ENCODE data around the gene APP. TPM values are rescaled to one million over a fixed set of nuclear protein-coding genes. Genes with fewer than 3 reads are reported as not detected.

Gene APP
- total RNA-seq, 5 donors from 2014 or later (not counting 1 experiment from before 2014, with no cell fraction given), result 33.7 to 44.7 (median 37.5) TPM

DNA sequence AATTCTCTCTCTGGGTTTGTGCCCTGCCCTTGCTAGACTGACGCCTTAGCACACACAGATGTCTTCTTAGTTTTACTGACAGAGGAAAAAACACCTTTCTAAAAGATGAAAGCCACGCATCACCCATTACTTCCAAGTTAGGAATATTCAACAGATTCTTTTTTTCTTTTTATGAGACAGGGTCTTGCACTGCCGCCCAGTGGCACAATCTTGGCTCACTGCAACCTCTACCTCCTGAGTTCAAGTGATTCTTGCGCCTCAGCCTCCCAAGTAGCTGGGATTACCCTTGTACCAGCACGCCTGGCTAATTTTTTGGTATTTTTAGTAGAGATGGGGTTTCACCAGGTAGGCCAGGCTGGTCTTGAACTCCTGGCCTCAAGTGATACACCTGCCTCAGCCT lies 169.2 kb downstream of the APP start:
- CTCF ChIA-PET, result no interaction called here
- Mint-ChIP-seq H3K4me1 (peaks cover 10 to 16% (median 14%) of the 10 kb centered on the region in 3 donors), H3K9me3 (no peaks in the 10 kb centered on the region), H3K4me3 (no peak overlapping the region), H3K27me3 (no peaks in the 10 kb centered on the region), H3K36me3 (peaks cover 7% of the 10 kb centered on the region), H3K27ac (no peak overlapping the region)
- DNase-seq (no peak), ATAC-seq (replicated peaks in 1 of 4) (no peak)
- no peaks in the 10 kb centered on the region for H3K9me3 ChIP-seq
- WGBS (ENCODE audit: insufficient coverage), result 86% methylated on average over 4 of the region's 5 CpGs
- no peaks in the 10 kb centered on the region for H3K36me3 ChIP-seq (ENCODE audit: control insufficient read depth in 2 of 2, extremely low read depth in 1 of 2, insufficient read depth in 1 of 2, low read length in 1 of 2)
- H3K27me3 ChIP-seq (replicated peaks in 1 of 2; ENCODE audit: control insufficient read depth in 2 of 2, extremely low read depth in 1 of 2, insufficient read depth in 2 of 2, low read length in 1 of 2), result no peaks in the 10 kb centered on the region
- POLR2A ChIA-PET, result no interaction called here
- no peaks in the 10 kb centered on the region for H3K4me1 ChIP-seq (ENCODE audit: control insufficient read depth in 1 of 2, extremely low read depth in 1 of 2, insufficient read depth in 2 of 2, low read length in 2 of 2)
- H3K4me3 ChIP-seq (ENCODE audit: control insufficient read depth in 1 of 2, extremely low read depth in 1 of 2, low read length in 1 of 2), result no peak overlapping the region
- H3K27ac ChIP-seq (ENCODE audit: low read length), result no peak overlapping the region

DNA sequence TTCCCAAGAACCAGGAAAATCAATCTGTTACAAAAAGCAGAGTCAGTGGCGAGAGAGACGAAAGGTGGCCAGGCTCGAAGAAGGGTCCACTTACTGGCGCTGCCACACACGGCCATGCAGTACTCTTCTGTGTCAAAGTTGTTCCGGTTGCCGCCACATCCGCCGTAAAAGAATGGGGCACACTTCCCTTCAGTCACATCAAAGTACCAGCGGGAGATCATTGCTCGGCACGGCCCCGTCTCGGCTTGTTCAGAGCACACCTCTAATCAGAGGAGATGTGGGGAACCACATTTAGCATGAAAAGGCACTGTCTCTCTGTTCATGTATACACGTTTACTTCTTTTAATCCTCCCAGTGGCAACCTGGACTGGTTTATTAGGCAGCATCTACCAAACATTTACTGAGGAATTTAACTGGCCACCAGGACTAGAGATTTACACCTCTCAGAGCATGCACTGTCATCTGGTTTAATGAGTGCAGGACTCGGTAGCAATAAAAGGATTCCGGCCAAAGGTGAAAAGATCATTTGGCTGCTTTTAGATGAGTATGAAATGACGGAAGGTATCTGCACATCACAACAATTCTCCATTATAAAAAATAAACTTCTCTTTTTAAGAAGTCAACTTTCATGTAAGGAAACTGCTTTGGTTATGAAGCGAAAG lies 170.5 kb downstream of the APP start:
- WGBS (ENCODE audit: insufficient coverage), result 71% methylated on average over 10 of the region's 19 CpGs

GRCh38 chr21:25997788-25998611 lies 172.6 kb downstream of the APP start:
- no peaks in the 10 kb centered on the region for H3K36me3 ChIP-seq (ENCODE audit: control insufficient read depth in 2 of 2, extremely low read depth in 1 of 2, insufficient read depth in 1 of 2, low read length in 1 of 2)
- H3K27me3 ChIP-seq (replicated peaks in 1 of 2; ENCODE audit: control insufficient read depth in 2 of 2, extremely low read depth in 1 of 2, insufficient read depth in 2 of 2, low read length in 1 of 2), result no peaks in the 10 kb centered on the region

More for the DNA sequence above, 170.5 kb downstream of the APP start:
- Mint-ChIP-seq H3K4me3 (peak overlapping the region; percentile 10 to 58 (median 22)), H3K4me1 (peaks cover 10 to 16% (median 14%) of the 10 kb centered on the region in 3 donors), H3K27ac (no peak overlapping the region), H3K9me3 (no peaks in the 10 kb centered on the region), H3K36me3 (peaks cover 7% of the 10 kb centered on the region), H3K27me3 (no peaks in the 10 kb centered on the region)
- Histone ChIP-seq H3K27ac (ENCODE audit: low read length) (no peak overlapping the region), H3K9me3 (no peaks in the 10 kb centered on the region), H3K4me1 (ENCODE audit: control insufficient read depth in 1 of 2, extremely low read depth in 1 of 2, insufficient read depth in 2 of 2, low read length in 2 of 2) (no peaks in the 10 kb centered on the region), H3K27me3 (replicated peaks in 1 of 2; ENCODE audit: control insufficient read depth in 2 of 2, extremely low read depth in 1 of 2, insufficient read depth in 2 of 2, low read length in 1 of 2) (no peaks in the 10 kb centered on the region), H3K4me3 (ENCODE audit: control insufficient read depth in 1 of 2, extremely low read depth in 1 of 2, low read length in 1 of 2) (no peak overlapping the region), H3K36me3 (ENCODE audit: control insufficient read depth in 2 of 2, extremely low read depth in 1 of 2, insufficient read depth in 1 of 2, low read length in 1 of 2) (no peaks in the 10 kb centered on the region)
- DNase-seq (peak in 34 of 35 experiments; percentile 4 to 63 (median 28)), ATAC-seq (replicated peaks in 1 of 4) (peak; percentile 91 to 99 (median 94))
- ChIA-PET CTCF (no interaction called here), POLR2A (no interaction called here)

DNA sequence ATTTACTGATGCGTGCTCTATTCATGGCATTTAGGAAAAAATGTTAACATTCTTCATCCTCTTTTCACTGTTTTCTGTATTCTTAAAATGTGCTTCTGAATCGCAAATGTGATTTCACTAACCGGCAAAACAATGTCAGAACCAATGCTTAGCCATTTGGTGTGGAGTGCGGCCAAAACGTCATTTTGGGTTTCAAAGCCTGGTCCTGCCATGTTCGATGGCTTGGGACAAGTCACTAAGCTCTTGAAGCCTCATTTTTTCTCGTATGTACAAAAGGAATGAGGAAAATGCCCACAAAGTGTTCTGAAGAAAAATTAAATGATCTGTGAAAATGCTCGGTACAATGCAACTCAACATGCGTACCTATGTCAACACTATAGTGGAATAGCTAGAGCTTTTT lies 175.3 kb downstream of the APP start:
- peaks cover 8% of the 10 kb centered on the region for H3K36me3 Mint-ChIP-seq
- no peaks in the 10 kb centered on the region for H3K9me3 Mint-ChIP-seq
- Histone ChIP-seq H3K36me3 (ENCODE audit: control insufficient read depth in 2 of 2, extremely low read depth in 1 of 2, insufficient read depth in 1 of 2, low read length in 1 of 2) (no peaks in the 10 kb centered on the region), H3K27ac (ENCODE audit: low read length) (no peak overlapping the region), H3K4me1 (ENCODE audit: control insufficient read depth in 1 of 2, extremely low read depth in 1 of 2, insufficient read depth in 2 of 2, low read length in 2 of 2) (no peaks in the 10 kb centered on the region), H3K4me3 (ENCODE audit: control insufficient read depth in 1 of 2, extremely low read depth in 1 of 2, low read length in 1 of 2) (no peak overlapping the region), H3K27me3 (replicated peaks in 1 of 2; ENCODE audit: control insufficient read depth in 2 of 2, extremely low read depth in 1 of 2, insufficient read depth in 2 of 2, low read length in 1 of 2) (no peaks in the 10 kb centered on the region), H3K9me3 (no peaks in the 10 kb centered on the region)
- no peak overlapping the region for H3K4me3 Mint-ChIP-seq
- H3K4me1 Mint-ChIP-seq, result peaks cover 8 to 10% (median 10%) of the 10 kb centered on the region in 3 donors
- DNase-seq (no peak), ATAC-seq (replicated peaks in 1 of 4) (no peak)
- ChIA-PET CTCF (no interaction called here), POLR2A (no interaction called here)
- no peak overlapping the region for H3K27ac Mint-ChIP-seq
- 93% methylated on average over 3 of the region's 9 CpGs for WGBS (ENCODE audit: insufficient coverage)
- H3K27me3 Mint-ChIP-seq, result no peaks in the 10 kb centered on the region

More at GRCh38 chr21:25997788-25998611, 172.6 kb downstream of the APP start:
- no peak overlapping the region for H3K4me3 ChIP-seq (ENCODE audit: control insufficient read depth in 1 of 2, extremely low read depth in 1 of 2, low read length in 1 of 2)
- POLR2A ChIA-PET, result interaction anchor here in 1 of 2 donors (0.6 kb wide), 1 partner anchor 16 kb away, joined by 3 read pairs; no protein-coding TSS in a partner anchor
- Mint-ChIP-seq H3K36me3 (peaks cover 7% of the 10 kb centered on the region), H3K27me3 (no peaks in the 10 kb centered on the region), H3K27ac (no peak overlapping the region), H3K4me3 (no peak overlapping the region), H3K9me3 (no peaks in the 10 kb centered on the region), H3K4me1 (peaks cover 10 to 16% (median 14%) of the 10 kb centered on the region in 3 donors)
- DNase-seq (no peak), ATAC-seq (replicated peaks in 1 of 4) (no peak)
- CTCF ChIA-PET, result no interaction called here
- WGBS (ENCODE audit: insufficient coverage), result no CpG with 5 or more reads among the region's 4 CpGs
- H3K27ac ChIP-seq (ENCODE audit: low read length), result no peak overlapping the region
- no peaks in the 10 kb centered on the region for H3K4me1 ChIP-seq (ENCODE audit: control insufficient read depth in 1 of 2, extremely low read depth in 1 of 2, insufficient read depth in 2 of 2, low read length in 2 of 2)
- no peaks in the 10 kb centered on the region for H3K9me3 ChIP-seq

GRCh38 chr21:25994758-25995163 lies 175.8 kb downstream of the APP start:
- Mint-ChIP-seq H3K27ac (no peak overlapping the region), H3K9me3 (no peaks in the 10 kb centered on the region), H3K4me1 (peaks cover 3 to 5% (median 4%) of the 10 kb centered on the region in 3 donors), H3K4me3 (no peak overlapping the region), H3K27me3 (no peaks in the 10 kb centered on the region), H3K36me3 (peaks cover 8% of the 10 kb centered on the region)
- DNase-seq, result no peak
- no peaks in the 10 kb centered on the region for H3K27me3 ChIP-seq (replicated peaks in 1 of 2; ENCODE audit: control insufficient read depth in 2 of 2, extremely low read depth in 1 of 2, insufficient read depth in 2 of 2, low read length in 1 of 2)
- H3K4me3 ChIP-seq (ENCODE audit: control insufficient read depth in 1 of 2, extremely low read depth in 1 of 2, low read length in 1 of 2), result no peak overlapping the region
- ChIA-PET POLR2A (no interaction called here), CTCF (no interaction called here)
- H3K27ac ChIP-seq (ENCODE audit: low read length), result no peak overlapping the region
- no peaks in the 10 kb centered on the region for H3K36me3 ChIP-seq (ENCODE audit: control insufficient read depth in 2 of 2, extremely low read depth in 1 of 2, insufficient read depth in 1 of 2, low read length in 1 of 2)
- H3K9me3 ChIP-seq, result no peaks in the 10 kb centered on the region
- H3K4me1 ChIP-seq (ENCODE audit: control insufficient read depth in 1 of 2, extremely low read depth in 1 of 2, insufficient read depth in 2 of 2, low read length in 2 of 2), result no peaks in the 10 kb centered on the region
- ATAC-seq (replicated peaks in 1 of 4), result no peak
- WGBS (ENCODE audit: insufficient coverage), result no CpG with 5 or more reads among the region's 1 CpG

DNA sequence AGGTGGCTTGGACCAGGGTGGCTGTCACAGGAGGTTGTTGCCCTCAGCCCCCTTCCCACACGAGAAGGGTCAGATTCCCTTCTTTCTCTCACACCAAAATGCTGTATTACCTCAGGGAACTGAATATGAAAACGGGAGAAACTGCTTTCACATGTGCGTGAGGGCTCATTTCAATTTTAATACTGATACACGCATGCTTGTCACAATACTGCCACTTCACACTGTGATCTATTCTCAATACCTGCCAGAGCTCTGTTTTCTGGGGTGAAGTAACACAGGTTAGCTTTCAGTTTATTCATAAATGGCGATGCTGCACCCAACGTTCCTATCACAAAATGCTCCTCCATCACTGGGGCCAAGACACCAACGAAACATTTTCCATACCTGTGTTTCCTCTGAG lies 181.8 kb downstream of the APP start:
- Mint-ChIP-seq H3K27ac (no peak overlapping the region), H3K9me3 (no peaks in the 10 kb centered on the region), H3K4me1 (no peaks in the 10 kb centered on the region), H3K36me3 (peaks cover 17% of the 10 kb centered on the region), H3K27me3 (no peaks in the 10 kb centered on the region), H3K4me3 (no peak overlapping the region)
- ATAC-seq (replicated peaks in 1 of 4) (no peak), DNase-seq (no peak)
- no peaks in the 10 kb centered on the region for H3K27me3 ChIP-seq (replicated peaks in 1 of 2; ENCODE audit: control insufficient read depth in 2 of 2, extremely low read depth in 1 of 2, insufficient read depth in 2 of 2, low read length in 1 of 2)
- H3K4me1 ChIP-seq (ENCODE audit: control insufficient read depth in 1 of 2, extremely low read depth in 1 of 2, insufficient read depth in 2 of 2, low read length in 2 of 2), result no peaks in the 10 kb centered on the region
- no peaks in the 10 kb centered on the region for H3K9me3 ChIP-seq
- no peaks in the 10 kb centered on the region for H3K36me3 ChIP-seq (ENCODE audit: control insufficient read depth in 2 of 2, extremely low read depth in 1 of 2, insufficient read depth in 1 of 2, low read length in 1 of 2)
- H3K27ac ChIP-seq (ENCODE audit: low read length), result no peak overlapping the region
- POLR2A ChIA-PET, result interaction anchor here in 1 of 2 donors (0.7 kb wide), 1 partner anchor 162 kb away, joined by 9 read pairs; no protein-coding TSS in a partner anchor
- CTCF ChIA-PET, result no interaction called here
- no peak overlapping the region for H3K4me3 ChIP-seq (ENCODE audit: control insufficient read depth in 1 of 2, extremely low read depth in 1 of 2, low read length in 1 of 2)
- 63% methylated on average over 2 of the region's 7 CpGs for WGBS (ENCODE audit: insufficient coverage)

Measured in T-cell (primary cell).